Kidney (tissue), 14 donors: Measurements from ENCODE around the gene EPAS1. TPM values are rescaled to one million over a fixed set of nuclear protein-coding genes. Genes with fewer than 3 reads are reported as not detected.

Experiments
- DNase-seq, 5 donors: peaks; one replicate each; pipeline ENCODE4 v3.0.0-alpha.2; 2013 to 2020
- FAIRE-seq: peaks from 2 replicates; lab custom pipeline; 2012; peaks lifted over from hg19 to GRCh38; lab: Jason Lieb, UNC
- H3K27ac ChIP-seq, 2 donors: one replicate each; pipeline ENCODE4 v1.7.0; 2013; ENCODE audit warnings: low read depth in 2 of 2, low read length in 2 of 2, inconsistent platforms in 1 of 2
- H3K27me3 ChIP-seq: one replicate; pipeline ENCODE4 v1.7.1; 2013; ENCODE audit warnings: low read length, inconsistent platforms; ENCODE audit not compliant: control insufficient read depth, insufficient read depth
- H3K36me3 ChIP-seq, 3 donors: one replicate each; pipeline versions ENCODE4 v1.7.0 to v1.7.1; 2013; ENCODE audit warnings: low read length in 3 of 3, control low read depth in 1 of 3, inconsistent platforms in 1 of 3; ENCODE audit not compliant: insufficient read depth in 3 of 3, control insufficient read depth in 2 of 3
- H3K4me1 ChIP-seq, 3 donors: one replicate each; pipeline versions ENCODE4 v1.7.0 to v1.7.1; 2013; ENCODE audit warnings: low read length in 3 of 3, inconsistent platforms in 1 of 3, low read depth in 1 of 3; ENCODE audit not compliant: control insufficient read depth in 2 of 3, insufficient read depth in 2 of 3
- H3K4me3 ChIP-seq, 3 donors: one replicate each; pipeline versions ENCODE4 v1.7.0 to v1.8.1; 2013; ENCODE audit warnings: low read length in 3 of 3, control low read depth in 1 of 3, inconsistent platforms in 1 of 3
- H3K9ac ChIP-seq, 3 donors: one replicate each; pipeline versions ENCODE4 v1.7.0 to v1.7.1; 2013; ENCODE audit warnings: low read length in 3 of 3, control low read depth in 1 of 3, inconsistent platforms in 1 of 3
- H3K9me3 ChIP-seq, 3 donors: one replicate each; pipeline versions ENCODE4 v1.7.0 to v1.7.1; 2013; ENCODE audit warnings: low read length in 3 of 3, control low read depth in 1 of 3, inconsistent platforms in 1 of 3; ENCODE audit not compliant: control insufficient read depth in 2 of 3, insufficient read depth in 1 of 3
- intact Hi-C: fragments of 100-400 bp; cut with DNase I; formaldehyde crosslinking; loops from one replicate; pipeline ENCODE4 v1.11.1; 2022
- polyA plus RNA-seq: library from polyadenylated mRNA; stranded (reverse); fragments of 350-450 nt; fragmentation: Illumina TruSeq; extraction: RNeasy Lipid Tissue Mini Kit (QIAGEN cat#74804); gene quantifications from one replicate; pipeline ENCODE4 v1.2.3, GENCODE V29; 2014; ENCODE audit warnings: low read depth, low replicate concordance; ENCODE audit not compliant: insufficient read depth
- total RNA-seq: library from RNA; stranded (reverse); fragmentation: NEBNext Ultra II Directional; extraction: Animal tissue kit (Norgen Biotek cat#: 25700); gene quantifications from one replicate; pipeline ENCODE4 v1.2.1, GENCODE V29; 2021
- TF ChIP-seq, protein P1 (sequence below): IDR thresholded peaks from 3 replicates; pipeline ENCODE4 v1.5.1; 2012; ENCODE audit warnings: mild to moderate bottlenecking, moderate library complexity, borderline replicate concordance; ENCODE audit not compliant: insufficient read depth; ENCODE audit errors: extremely low read depth
- donor health status: control.
- donor health status: control.
- donor health status: control.
- donor health status: control.
- donor health status: control.
- donor health status: DM: yes; HTN: yes; CAD: no.
- donor health status: Normal renal cell carcinoma (clear cell type).

EPAS1 gene
- total and polyA plus RNA-seq, 2 donors from 2014 or later = 142 to 398 TPM

DNA sequence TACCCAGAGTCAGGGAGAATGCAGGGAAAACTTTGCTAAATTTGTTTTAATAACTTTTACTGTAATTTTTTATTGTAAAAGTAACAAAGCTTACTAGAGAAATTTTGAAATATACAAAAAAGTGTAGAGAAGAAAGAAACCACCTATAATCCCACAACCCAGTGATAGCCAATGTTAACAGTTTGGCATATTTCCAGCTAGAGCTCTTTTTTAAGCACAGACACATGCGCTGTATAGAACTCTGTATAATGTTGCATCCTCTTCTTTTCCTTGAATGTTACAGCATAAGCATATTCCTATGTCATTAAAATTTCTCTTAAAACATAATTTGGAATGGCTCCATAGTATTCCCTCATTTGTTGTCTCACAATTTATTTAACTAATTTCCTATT, 37.4 kb upstream of the EPAS1 start:
- Histone ChIP-seq H3K27me3 (no peaks in the 10 kb centered on the region), H3K4me1 (peaks cover 0 to 6% (median 2%) of the 10 kb centered on the region in 3 donors), H3K36me3 (no peaks in the 10 kb centered on the region), H3K9ac (no peak overlapping the region), H3K27ac (no peak overlapping the region), H3K9me3 (no peaks in the 10 kb centered on the region), H3K4me3 (no peak overlapping the region)
- no peak for FAIRE-seq
- TF ChIP-seq, protein P1, sequence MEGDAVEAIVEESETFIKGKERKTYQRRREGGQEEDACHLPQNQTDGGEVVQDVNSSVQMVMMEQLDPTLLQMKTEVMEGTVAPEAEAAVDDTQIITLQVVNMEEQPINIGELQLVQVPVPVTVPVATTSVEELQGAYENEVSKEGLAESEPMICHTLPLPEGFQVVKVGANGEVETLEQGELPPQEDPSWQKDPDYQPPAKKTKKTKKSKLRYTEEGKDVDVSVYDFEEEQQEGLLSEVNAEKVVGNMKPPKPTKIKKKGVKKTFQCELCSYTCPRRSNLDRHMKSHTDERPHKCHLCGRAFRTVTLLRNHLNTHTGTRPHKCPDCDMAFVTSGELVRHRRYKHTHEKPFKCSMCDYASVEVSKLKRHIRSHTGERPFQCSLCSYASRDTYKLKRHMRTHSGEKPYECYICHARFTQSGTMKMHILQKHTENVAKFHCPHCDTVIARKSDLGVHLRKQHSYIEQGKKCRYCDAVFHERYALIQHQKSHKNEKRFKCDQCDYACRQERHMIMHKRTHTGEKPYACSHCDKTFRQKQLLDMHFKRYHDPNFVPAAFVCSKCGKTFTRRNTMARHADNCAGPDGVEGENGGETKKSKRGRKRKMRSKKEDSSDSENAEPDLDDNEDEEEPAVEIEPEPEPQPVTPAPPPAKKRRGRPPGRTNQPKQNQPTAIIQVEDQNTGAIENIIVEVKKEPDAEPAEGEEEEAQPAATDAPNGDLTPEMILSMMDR = no peak
- no peak for DNase-seq
- intact Hi-C loops = no loop called here

GRCh38 chr2:46260305-46260704, 36.9 kb upstream of the EPAS1 start:
- no peak for DNase-seq
- TF ChIP-seq, protein P1 = no peak
- Histone ChIP-seq H3K36me3 (no peaks in the 10 kb centered on the region), H3K4me1 (peaks cover 0 to 6% (median 2%) of the 10 kb centered on the region in 3 donors), H3K9me3 (no peaks in the 10 kb centered on the region), H3K4me3 (no peak overlapping the region), H3K27ac (no peak overlapping the region), H3K27me3 (no peaks in the 10 kb centered on the region), H3K9ac (no peak overlapping the region)
- intact Hi-C loops = no loop called here
- no peak for FAIRE-seq

DNA sequence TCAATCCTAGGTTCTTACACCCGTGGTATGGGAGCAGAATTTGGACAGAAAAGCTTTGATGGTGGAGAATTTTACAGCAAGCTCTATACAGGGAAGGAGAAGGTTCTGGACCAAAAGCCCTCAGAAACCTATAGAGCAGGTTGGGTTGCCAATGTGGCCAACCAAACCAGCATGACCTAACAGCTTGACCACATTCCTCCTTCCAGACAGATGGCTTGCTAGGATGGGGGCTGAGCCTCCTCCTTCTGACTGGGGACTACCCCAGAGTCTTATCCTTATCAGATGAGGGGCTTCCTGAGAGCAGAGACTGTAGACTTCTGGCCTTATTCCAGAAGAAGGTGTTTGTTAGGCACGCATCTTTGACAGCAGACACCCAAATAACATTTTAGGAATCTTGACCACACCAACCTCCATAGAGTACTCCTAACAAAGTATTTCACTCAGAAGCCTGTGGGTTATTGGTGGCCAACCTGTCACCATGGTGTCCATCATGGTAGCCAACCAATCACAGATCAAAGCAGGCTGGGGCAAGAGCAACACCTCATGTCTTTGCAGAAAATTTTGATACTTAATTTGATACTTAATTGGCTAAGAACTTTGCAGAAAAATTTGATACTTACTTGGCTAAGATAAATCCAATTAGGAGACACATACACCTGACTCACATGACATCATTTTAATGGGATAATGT, 34.8 kb upstream of the EPAS1 start:
- Histone ChIP-seq H3K4me1 (peaks cover 0 to 6% (median 2%) of the 10 kb centered on the region in 3 donors), H3K9ac (no peak overlapping the region), H3K9me3 (no peaks in the 10 kb centered on the region), H3K27me3 (no peaks in the 10 kb centered on the region), H3K27ac (no peak overlapping the region), H3K4me3 (no peak overlapping the region), H3K36me3 (no peaks in the 10 kb centered on the region)
- no peak for DNase-seq
- intact Hi-C loops = no loop called here
- TF ChIP-seq, protein P1 = no peak
- FAIRE-seq = no peak
